ENCODE data around the gene INTS1.

Gene INTS1

DNA sequence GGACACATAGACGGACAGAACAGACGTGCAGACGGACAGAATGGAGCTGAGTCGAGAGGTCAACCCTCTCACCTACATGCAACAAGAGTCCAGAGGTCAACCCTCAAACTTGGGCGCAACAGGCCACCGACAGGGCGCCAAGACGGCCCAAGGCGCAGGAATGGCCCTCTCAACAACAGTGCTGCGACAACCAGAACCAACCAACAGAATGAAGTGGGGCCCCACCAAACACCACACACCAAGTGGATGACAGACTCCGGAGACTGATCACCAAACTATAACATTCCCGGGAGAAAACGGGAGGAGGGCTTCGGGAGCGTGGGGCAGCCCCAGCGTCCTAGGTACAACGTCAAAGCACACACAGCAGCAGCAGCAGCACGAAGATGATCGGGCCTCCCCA lies 13.4 kb downstream of the INTS1 start:
- DNase-seq (ENCODE audit: low read depth) = no peak

DNA sequence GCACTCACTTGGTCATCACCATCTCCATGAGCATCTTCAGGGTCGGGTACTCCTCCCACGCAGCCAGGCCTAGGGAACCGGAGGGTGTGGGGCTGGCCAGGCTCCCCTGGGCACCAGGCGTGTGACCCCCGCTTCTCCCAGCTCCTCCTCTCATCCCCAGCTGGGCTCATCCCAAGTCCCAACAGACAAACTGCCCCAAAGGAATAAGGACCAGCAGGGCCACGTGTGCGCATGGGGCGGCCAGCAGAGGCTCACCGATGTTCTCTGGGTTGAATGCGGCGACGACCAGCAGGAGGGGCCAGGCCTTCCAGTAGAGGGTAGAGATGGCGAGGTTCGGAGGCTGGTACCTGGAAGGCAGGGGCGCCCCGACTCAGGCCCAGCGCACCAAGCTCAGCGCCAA lies 14.9 kb downstream of the INTS1 start:
- no peak for DNase-seq (ENCODE audit: low read depth)

GRCh38 chr7:1488016-1488415 lies 16.2 kb downstream of the INTS1 start:
- DNase-seq (ENCODE audit: low read depth) = no peak

DNA sequence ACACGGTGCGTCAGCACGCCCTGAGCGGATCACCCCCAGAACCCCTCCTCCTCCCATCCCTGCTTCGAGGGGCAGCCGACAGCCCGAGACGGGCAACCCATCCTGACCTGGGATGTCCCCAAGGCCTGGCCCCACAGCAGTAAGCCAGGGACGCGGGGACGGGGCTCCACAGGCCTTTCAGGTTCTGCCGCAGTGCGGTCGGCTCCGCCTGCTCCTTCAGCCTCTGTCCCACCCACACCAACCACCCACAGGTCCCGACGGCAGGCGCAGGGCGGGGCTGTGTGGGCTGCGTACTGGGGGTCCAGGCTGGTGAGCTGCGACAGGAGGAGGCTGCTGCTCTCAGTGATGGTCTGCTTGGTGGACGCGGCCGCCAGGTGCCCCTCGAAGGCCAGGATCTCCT lies 16.7 kb downstream of the INTS1 start:
- DNase-seq (ENCODE audit: low read depth) = no peak

GRCh38 chr7:1486571-1486970 lies 17.6 kb downstream of the INTS1 start:
- DNase-seq (ENCODE audit: low read depth) = no peak

GRCh38 chr7:1485156-1485555 lies 19.0 kb downstream of the INTS1 start:
- no peak for DNase-seq (ENCODE audit: low read depth)

- DNase-seq (ENCODE audit: low read depth) = no peak
Measured at GRCh38 chr7:1484569-1484968, 19.6 kb downstream of the INTS1 start.

- no peak for DNase-seq (ENCODE audit: low read depth)
Measured at GRCh38 chr7:1483536-1484505, 20.4 kb downstream of the INTS1 start.

- no peak for DNase-seq (ENCODE audit: low read depth)
Measured at GRCh38 chr7:1483079-1483478, 21.1 kb downstream of the INTS1 start.

DNA sequence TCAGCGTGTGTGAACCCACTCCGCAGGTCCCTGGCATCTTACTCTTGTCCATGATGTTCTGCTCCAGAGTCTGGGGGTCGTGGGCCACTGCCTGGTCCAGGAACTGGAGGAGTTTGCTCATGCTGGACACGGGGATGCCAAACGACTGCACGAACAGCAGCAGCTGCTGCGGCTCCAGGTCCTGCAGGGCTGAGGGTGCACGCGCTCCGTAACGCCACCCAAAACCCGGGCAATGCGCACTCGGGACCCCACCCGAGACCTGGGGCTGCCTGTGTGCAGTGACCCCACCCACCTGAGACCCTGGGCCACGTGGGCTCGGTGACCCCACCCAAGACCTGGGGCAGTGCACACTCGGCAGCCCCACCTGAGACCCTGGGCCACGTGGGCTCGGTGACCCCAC lies 22.9 kb downstream of the INTS1 start:
- DNase-seq (ENCODE audit: low read depth) = no peak

DNA sequence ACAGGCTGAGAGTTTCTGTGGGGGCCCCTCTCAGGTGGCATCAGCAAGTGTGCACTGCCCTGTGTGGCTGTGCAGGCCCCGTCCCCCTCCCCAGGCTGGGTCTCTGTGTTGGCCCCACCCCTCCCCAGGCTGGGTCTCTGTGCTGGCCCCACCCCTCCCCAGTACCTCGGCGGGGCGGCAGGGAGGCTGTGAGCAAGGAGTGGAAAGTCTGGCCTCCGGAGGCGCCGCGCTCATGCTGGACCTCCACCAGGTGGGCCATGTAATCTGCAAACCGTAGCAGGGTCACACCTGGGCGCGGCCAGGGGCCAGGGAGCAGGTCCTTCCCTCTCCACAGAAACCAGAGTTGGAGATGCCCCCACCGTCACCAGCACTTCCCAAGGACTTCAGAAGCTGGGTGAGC lies 23.5 kb downstream of the INTS1 start:
- no peak for DNase-seq (ENCODE audit: low read depth)

DNA sequence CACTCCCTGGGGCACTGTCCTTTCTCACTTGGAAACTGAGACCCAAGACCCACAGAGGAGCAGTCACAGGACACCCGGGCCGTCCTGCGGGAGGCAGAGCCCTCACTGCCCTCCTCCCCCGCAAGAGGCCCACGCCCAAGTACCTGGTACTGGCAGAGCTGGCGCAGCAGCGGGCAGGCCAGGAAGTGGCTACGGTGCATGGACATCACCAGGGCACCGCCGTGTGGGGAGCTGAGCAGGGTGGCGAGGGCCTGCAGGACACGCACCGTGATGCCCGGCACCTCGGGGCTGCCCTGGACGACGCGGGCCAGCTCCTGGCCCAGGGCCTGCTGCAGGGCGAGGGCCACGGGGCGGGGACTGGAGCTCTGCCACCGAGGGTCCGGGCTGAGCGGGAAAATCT lies 24.9 kb downstream of the INTS1 start:
- no peak for DNase-seq (ENCODE audit: low read depth)

- no peak for DNase-seq (ENCODE audit: low read depth)
Measured at GRCh38 chr7:1478480-1478879, 25.7 kb downstream of the INTS1 start.

DNA sequence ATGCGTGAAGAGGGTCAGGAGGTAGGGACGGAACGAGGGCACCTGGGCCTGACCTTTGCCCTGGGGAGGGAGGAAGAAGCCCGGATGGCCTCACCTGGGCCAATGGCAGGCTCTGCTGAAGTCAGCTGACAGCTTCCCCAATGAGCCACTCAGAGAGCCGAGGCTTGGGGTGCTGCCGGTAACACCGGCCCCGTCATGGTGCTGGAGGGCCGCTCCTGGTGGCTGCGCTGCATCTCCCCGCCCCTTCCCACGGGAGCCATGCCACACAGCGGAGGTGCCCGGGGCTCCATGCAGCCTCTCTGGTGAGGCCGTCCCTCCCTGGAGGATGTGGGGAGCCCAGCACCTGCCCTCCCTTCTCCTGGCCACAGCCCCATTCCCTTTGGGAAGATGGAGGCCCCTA lies 27.3 kb downstream of the INTS1 start:
- no peak for DNase-seq (ENCODE audit: low read depth)

GRCh38 chr7:1475991-1476390 lies 28.2 kb downstream of the INTS1 start:
- DNase-seq (ENCODE audit: low read depth) = no peak

DNA sequence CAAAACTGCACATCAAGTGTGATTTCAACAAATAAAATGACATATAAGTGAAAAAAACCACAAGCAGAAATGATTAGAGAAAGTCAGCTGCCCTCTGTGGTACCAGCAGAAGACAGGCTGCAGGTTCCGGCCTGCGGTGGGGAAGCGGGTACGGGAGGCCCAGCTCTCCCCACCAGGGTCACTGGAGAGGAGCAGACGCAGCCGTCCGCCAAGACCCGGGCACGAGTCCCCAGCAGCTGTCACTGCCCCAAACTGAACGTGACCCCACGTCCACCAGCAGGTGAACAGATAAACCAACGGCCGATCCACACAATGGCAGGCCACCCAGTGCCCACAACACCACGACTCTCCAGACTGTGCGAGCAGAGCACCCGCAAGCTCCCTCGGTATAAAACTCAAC lies 28.8 kb downstream of the INTS1 start:
- DNase-seq (ENCODE audit: low read depth) = no peak

GRCh38 chr7:1474736-1475135 lies 29.5 kb downstream of the INTS1 start:
- DNase-seq (ENCODE audit: low read depth) = no peak

GRCh38 chr7:1473864-1474512 lies 30.2 kb downstream of the INTS1 start:
- peak; percentile 81 for DNase-seq (ENCODE audit: low read depth)

GRCh38 chr7:1470901-1471300 lies 33.3 kb downstream of the INTS1 start:
- DNase-seq (ENCODE audit: low read depth) = no peak

GRCh38 chr7:1468643-1469298 lies 35.4 kb downstream of the INTS1 start:
- DNase-seq (ENCODE audit: low read depth) = no peak

DNA sequence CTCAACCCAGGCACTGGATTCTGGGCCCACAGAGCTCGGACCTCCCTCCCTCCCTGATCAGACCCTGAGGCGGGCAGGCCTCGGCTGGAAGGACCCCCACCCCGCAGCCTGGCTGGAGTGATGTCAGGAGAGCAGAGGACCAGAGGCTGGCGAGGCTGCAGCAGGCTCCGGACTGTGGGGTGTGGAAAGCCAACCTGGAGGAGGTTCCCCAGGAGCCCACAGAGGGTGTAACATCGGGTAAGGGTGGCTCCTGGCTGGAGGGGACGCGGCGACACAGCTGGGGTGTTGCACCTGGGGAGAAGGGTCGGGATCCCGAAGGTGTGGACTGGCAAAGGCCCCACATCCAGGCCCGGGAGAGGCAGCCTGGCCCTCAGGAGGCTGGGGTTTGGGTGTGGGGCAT lies 36.0 kb downstream of the INTS1 start:
- no peak for DNase-seq (ENCODE audit: low read depth)

DNA sequence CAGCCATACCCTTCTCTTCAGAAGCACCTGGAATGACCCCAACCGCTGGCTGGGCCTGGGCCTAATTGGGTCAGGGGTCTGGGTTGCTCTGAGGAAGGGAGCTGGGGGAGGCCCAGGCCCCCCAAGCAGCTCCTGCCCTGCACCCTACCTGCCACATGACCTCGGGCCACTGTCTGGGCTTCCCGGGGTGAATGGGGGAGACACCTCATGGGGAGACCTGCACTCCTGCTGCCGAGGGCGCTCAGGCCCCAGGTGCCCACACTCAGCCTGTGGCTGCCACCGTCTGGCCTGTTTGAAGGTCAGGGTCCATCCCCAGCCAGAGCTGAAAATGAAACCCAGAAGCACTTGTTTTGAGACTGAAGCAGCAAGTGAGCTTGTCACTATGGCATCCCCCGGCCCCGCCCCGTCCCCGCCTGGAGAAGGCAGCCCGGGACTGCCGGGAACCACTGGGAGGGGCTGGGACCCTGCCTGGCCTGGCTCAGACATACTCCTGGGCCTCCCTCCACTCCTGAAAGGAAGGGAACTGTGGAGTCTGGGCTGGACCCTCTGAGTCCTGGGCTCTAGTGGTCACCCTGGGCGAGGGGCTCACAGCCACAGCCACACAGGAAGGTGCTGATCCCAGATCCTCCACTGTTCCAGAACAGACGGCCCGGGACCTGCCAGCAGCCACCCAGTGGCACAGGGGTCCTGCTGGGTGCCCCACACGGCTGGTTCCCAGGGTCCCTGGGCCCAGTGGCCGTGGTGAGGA lies 37.5 kb downstream of the INTS1 start:
- DNase-seq (ENCODE audit: low read depth) = no peak
